ENCODE results near the gene OMG.
"Not testable (repeated sequence)": the region's sequence is repeated elsewhere in the genome, so short reads cannot be mapped to it uniquely, and the experiment has no call there.

OMG gene

GRCh38 chr17:31297090-31297489 is at the start of gene OMG:
Gene OMG (minus strand): TSS chr17:31297239. CDS start chr17:31296331, 908 bp downstream.
- DNase-seq (ENCODE audit: low read depth in 2 of 2), result no peak

GRCh38 chr17:31345191-31345747 is 48.2 kb upstream of the OMG start:
- DNase-seq (ENCODE audit: low read depth in 2 of 2), result not testable (repeated sequence)

- DNase-seq (ENCODE audit: low read depth in 2 of 2), result no peak
These were observed 43.0 kb upstream of the OMG start for GRCh38 chr17:31339906-31340661.

- DNase-seq (ENCODE audit: low read depth in 2 of 2), result no peak
These were observed 32.2 kb upstream of the OMG start for GRCh38 chr17:31329221-31329620.

GRCh38 chr17:31328160-31328535 is 31.1 kb upstream of the OMG start:
- DNase-seq (ENCODE audit: low read depth in 2 of 2), result no peak

GRCh38 chr17:31327534-31328159 is 30.6 kb upstream of the OMG start:
- DNase-seq (ENCODE audit: low read depth in 2 of 2), result no peak

- no peak for DNase-seq (ENCODE audit: low read depth in 2 of 2)
These were observed 26.5 kb upstream of the OMG start for GRCh38 chr17:31323551-31323950.

- DNase-seq (ENCODE audit: low read depth in 2 of 2), result no peak
These were observed 24.9 kb upstream of the OMG start for GRCh38 chr17:31321966-31322365.

GRCh38 chr17:31321481-31321880 is 24.4 kb upstream of the OMG start, which contains the start of gene EVI2A:
Gene EVI2A (minus strand): TSS chr17:31321622. CDS start chr17:31319013, 2,609 bp downstream.
- DNase-seq (ENCODE audit: low read depth in 2 of 2), result peak; percentile 55 to 75

GRCh38 chr17:31320791-31321190 is 23.8 kb upstream of the OMG start:
- no peak for DNase-seq (ENCODE audit: low read depth in 2 of 2)

- no peak for DNase-seq (ENCODE audit: low read depth in 2 of 2)
These were observed 23.2 kb upstream of the OMG start for GRCh38 chr17:31320241-31320640.

- DNase-seq (ENCODE audit: low read depth in 2 of 2), result no peak
These were observed 22.0 kb upstream of the OMG start for GRCh38 chr17:31318851-31319661.

GRCh38 chr17:31318298-31318801 is 21.3 kb upstream of the OMG start:
- peak; percentile 36 to 39 for DNase-seq (ENCODE audit: low read depth in 2 of 2)

- DNase-seq (ENCODE audit: low read depth in 2 of 2), result no peak
These were observed 17.7 kb upstream of the OMG start for GRCh38 chr17:31314782-31315100.

- DNase-seq (ENCODE audit: low read depth in 2 of 2), result no peak
These were observed 17.1 kb upstream of the OMG start, which contains the start of gene EVI2B for GRCh38 chr17:31313982-31314781. Gene EVI2B (minus strand): TSS chr17:31314054. CDS start chr17:31305609, 8,445 bp downstream.

- DNase-seq (ENCODE audit: low read depth in 2 of 2), result not testable (repeated sequence)
These were observed 15.2 kb upstream of the OMG start for GRCh38 chr17:31312223-31312622.

- no peak for DNase-seq (ENCODE audit: low read depth in 2 of 2)
These were observed 14.5 kb upstream of the OMG start for GRCh38 chr17:31311526-31311925.

- no peak for DNase-seq (ENCODE audit: low read depth in 2 of 2)
These were observed 13.8 kb upstream of the OMG start for GRCh38 chr17:31310886-31311285.

- no peak for DNase-seq (ENCODE audit: low read depth in 2 of 2)
These were observed 13.2 kb upstream of the OMG start for GRCh38 chr17:31310260-31310659.

- DNase-seq (ENCODE audit: low read depth in 2 of 2), result no peak
These were observed 12.5 kb upstream of the OMG start for GRCh38 chr17:31309556-31309955.

All from stimulated activated CD4-positive, alpha-beta T cell treated with anti-CD3 and anti-CD28 coated beads, Interleukin-15, amount 100 ng/mL, for 48 hours (primary cell).